ENCODE data around the gene SEMA4A.

The SEMA4A gene

GRCh38 chr1:156134716-156135435 is 18.5 kb upstream of the SEMA4A start:
- in situ Hi-C loops (cut with MboI; ENCODE audit: low sequenced_read_pairs) = no loop called here

GRCh38 chr1:156135930-156136871 is 17.2 kb upstream of the SEMA4A start:
- in situ Hi-C loops (cut with MboI; ENCODE audit: low sequenced_read_pairs) = no loop called here

- in situ Hi-C loops (cut with MboI; ENCODE audit: low sequenced_read_pairs) = no loop called here
Measured at GRCh38 chr1:156136970-156137483, 16.4 kb upstream of the SEMA4A start.

- in situ Hi-C loops (cut with MboI; ENCODE audit: low sequenced_read_pairs) = no loop called here
Measured at GRCh38 chr1:156138458-156138867, 14.9 kb upstream of the SEMA4A start.

GRCh38 chr1:156140879-156141707 is 12.3 kb upstream of the SEMA4A start:
- in situ Hi-C loops (cut with MboI; ENCODE audit: low sequenced_read_pairs) = no loop called here

GRCh38 chr1:156143765-156144489 is 9.5 kb upstream of the SEMA4A start:
- in situ Hi-C loops (cut with MboI; ENCODE audit: low sequenced_read_pairs) = no loop called here

GRCh38 chr1:156144742-156145141 is 8.6 kb upstream of the SEMA4A start:
- in situ Hi-C loops (cut with MboI; ENCODE audit: low sequenced_read_pairs) = no loop called here

GRCh38 chr1:156145650-156146019 is 7.8 kb upstream of the SEMA4A start:
- in situ Hi-C loops (cut with MboI; ENCODE audit: low sequenced_read_pairs) = no loop called here

GRCh38 chr1:156146020-156146768 is 7.2 kb upstream of the SEMA4A start:
- in situ Hi-C loops (cut with MboI; ENCODE audit: low sequenced_read_pairs) = no loop called here

- in situ Hi-C loops (cut with MboI; ENCODE audit: low sequenced_read_pairs) = no loop called here
Measured at GRCh38 chr1:156146769-156147405, 6.5 kb upstream of the SEMA4A start.

GRCh38 chr1:156148216-156148615 is 5.2 kb upstream of the SEMA4A start:
- in situ Hi-C loops (cut with MboI; ENCODE audit: low sequenced_read_pairs) = no loop called here

- in situ Hi-C loops (cut with MboI; ENCODE audit: low sequenced_read_pairs) = no loop called here
Measured at GRCh38 chr1:156149374-156150332, 3.7 kb upstream of the SEMA4A start.

- in situ Hi-C loops (cut with MboI; ENCODE audit: low sequenced_read_pairs) = no loop called here
Measured at GRCh38 chr1:156150333-156151011, 2.9 kb upstream of the SEMA4A start.

GRCh38 chr1:156151093-156151688 is 2.2 kb upstream of the SEMA4A start:
- in situ Hi-C loops (cut with MboI; ENCODE audit: low sequenced_read_pairs) = no loop called here

- in situ Hi-C loops (cut with MboI; ENCODE audit: low sequenced_read_pairs) = no loop called here
Measured at GRCh38 chr1:156152628-156153027, 757 bp upstream of the SEMA4A start.

- in situ Hi-C loops (cut with MboI; ENCODE audit: low sequenced_read_pairs) = no loop called here
Measured at GRCh38 chr1:156154317-156154749, 948 bp downstream of the SEMA4A start.
